Adrenal gland (tissue), 12 donors: ENCODE measurements around the gene WFDC9. TPM values are rescaled to one million over a fixed set of nuclear protein-coding genes. Genes with fewer than 3 reads are reported as not detected.
"Not testable (repeated sequence)": the region's sequence is repeated elsewhere in the genome, so short reads cannot be mapped to it uniquely, and the experiment has no call there.

Experiments used
- DNase-seq, 7 donors: peaks; one replicate each; pipeline ENCODE4 v3.0.0-alpha.2; 2019 to 2020
- H3K27ac ChIP-seq, 5 donors: fragments of 200-600 bp; sonication (generic) in 4 of 5; 1 replicate in 3 of 5; 2 replicates in 2 of 5; pipeline versions ENCODE4 v1.5.1 to v1.8.0; 2016 to 2020; ENCODE audit warnings: mild to moderate bottlenecking in 1 of 5
- H3K27me3 ChIP-seq: fragments of 200-600 bp; 2 replicates; pipeline ENCODE4 v1.8.0; 2021
- H3K36me3 ChIP-seq, 2 donors: fragments of 200-600 bp; replicated peaks in 1 of 2; 1 replicate in 1 of 2; 2 replicates in 1 of 2; pipeline versions ENCODE4 v1.5.1 to v1.8.0; 2018 to 2022
- H3K4me1 ChIP-seq, 2 donors: fragments of 200-600 bp; replicated peaks in 1 of 2; 1 replicate in 1 of 2; 2 replicates in 1 of 2; pipeline versions ENCODE4 v1.5.1 to v1.8.0; 2018 to 2021
- H3K4me3 ChIP-seq, 4 donors: fragments of 200-600 bp; sonication (generic) in 3 of 4; one replicate each; pipeline ENCODE4 v1.5.1; 2016 to 2018
- H3K9me3 ChIP-seq, 3 donors: fragments of 200-600 bp; sonication (generic) in 1 of 3; replicated peaks in 1 of 3; 1 replicate in 2 of 3; 2 replicates in 1 of 3; pipeline versions ENCODE4 v1.5.1 to v1.8.0; 2016 to 2021
- CTCF ChIP-seq, 6 experiments: fragments of 450-650 bp in 4 of 6; fragments of 200-600 bp in 2 of 6; sonication (generic) in 1 of 6; IDR thresholded peaks; 1 replicate in 5 of 6; 2 replicates in 1 of 6; pipeline versions ENCODE4 v1.5.1 to v1.8.0; 2016 to 2021; ENCODE audit warnings: antibody characterized with exemption in 6 of 6, mild to moderate bottlenecking in 2 of 6, moderate library complexity in 1 of 6
- POLR2A ChIP-seq, 2 donors: fragments of 450-650 bp; IDR thresholded peaks; one replicate each; pipeline ENCODE4 v1.6.1; 2017; ENCODE audit warnings: antibody characterized with exemption in 2 of 2, mild to moderate bottlenecking in 2 of 2, moderate library complexity in 1 of 2
- WGBS, 4 donors: extraction: QIAGEN DNeasy Blood & Tissue Kit in 2 of 4; methylation state at CpG; one replicate each; pipeline versions ENCODE4 v1.1.5 to v1.1.7; 2013 to 2017; 5-methylcytosine and 5-hydroxymethylcytosine counted together
- intact Hi-C, 2 donors: fragments of 100-400 bp; cut with DNase I; formaldehyde crosslinking; loops; one replicate each; pipeline versions ENCODE4 v1.14.1 to v1.15.0; 2022 to 2023
- polyA plus RNA-seq, 3 donors: library from polyadenylated mRNA; stranded (reverse); fragments of 200-250 nt in 2 of 3; fragments of 350-450 nt in 1 of 3; fragmentation: Illumina TruSeq in 1 of 3; extraction: RNeasy Lipid Tissue Mini Kit (QIAGEN cat#74804) in 1 of 3; gene quantifications; one replicate each; pipeline ENCODE4 v1.2.3, GENCODE V29; 2013 to 2014
- small RNA-seq, 2 donors: library from RNA; depleted of rRNA; stranded (forward); fragments of <200 nt; gene quantifications; one replicate each; pipeline ENCODE3, GENCODE V24; 2016
- total RNA-seq, 9 donors: library from RNA; depleted of rRNA in 4 of 9; stranded (reverse); fragments of >200 nt in 4 of 9; fragments of 120-200 nt in 1 of 9; fragmentation: NEBNext Ultra II Directional in 1 of 9; extraction: Animal tissue kit (Norgen Biotek cat#: 25700) in 1 of 9; gene quantifications; one replicate each; pipeline versions ENCODE4 v1.1.0 to v1.2.4, GENCODE V29; 2013 to 2023
- donor health status: healthy with polysubstance abuse.
- donor health status: Bipolar disorder and iron deficiency.
- donor health status: DM: yes; HTN: yes; CAD: no.
- donor health status: DM: no; HTN: no; CAD: no.
- donor health status: DM: no; HTN: no; CAD: no.
- donor health status: DM: yes; HTN: yes; CAD: no.

Gene WFDC9
- total and polyA plus RNA-seq, 12 donors = not detected

DNA sequence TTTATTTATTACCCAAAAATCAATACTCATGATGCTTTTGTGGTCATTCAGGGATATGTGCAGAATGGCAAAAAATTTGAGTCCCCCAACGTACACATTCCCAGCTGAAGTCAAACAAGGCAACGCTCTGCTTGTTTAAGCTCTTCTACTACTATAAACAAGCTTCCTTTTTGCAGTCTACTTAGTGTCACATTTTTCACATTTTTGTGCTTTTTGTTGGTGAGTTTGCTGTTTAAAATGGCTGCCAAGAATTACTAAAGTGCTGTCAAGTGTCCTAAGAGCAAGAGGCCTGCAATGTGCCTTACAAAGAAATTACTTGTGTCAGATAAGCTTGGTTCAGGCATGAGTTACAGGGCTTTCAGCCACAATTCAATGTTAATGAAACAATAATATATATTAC, 54.1 kb downstream of the WFDC9 start:
- TF ChIP-seq CTCF (IDR thresholded peaks at IDR 0.05) (no peak), POLR2A (IDR thresholded peaks at IDR 0.05) (no peak)
- no peaks in the 10 kb centered on the region for H3K36me3 ChIP-seq
- H3K27me3 ChIP-seq = no peaks in the 10 kb centered on the region
- no peak overlapping the region for H3K27ac ChIP-seq
- DNase-seq = no peak
- 55 to 70% (median 60%) methylated on average over 2 of the region's 2 CpGs for WGBS, 4 donors
- no peak overlapping the region for H3K4me3 ChIP-seq
- intact Hi-C loops = no loop called here
- no peaks in the 10 kb centered on the region for H3K9me3 ChIP-seq
- no peaks in the 10 kb centered on the region for H3K4me1 ChIP-seq

DNA sequence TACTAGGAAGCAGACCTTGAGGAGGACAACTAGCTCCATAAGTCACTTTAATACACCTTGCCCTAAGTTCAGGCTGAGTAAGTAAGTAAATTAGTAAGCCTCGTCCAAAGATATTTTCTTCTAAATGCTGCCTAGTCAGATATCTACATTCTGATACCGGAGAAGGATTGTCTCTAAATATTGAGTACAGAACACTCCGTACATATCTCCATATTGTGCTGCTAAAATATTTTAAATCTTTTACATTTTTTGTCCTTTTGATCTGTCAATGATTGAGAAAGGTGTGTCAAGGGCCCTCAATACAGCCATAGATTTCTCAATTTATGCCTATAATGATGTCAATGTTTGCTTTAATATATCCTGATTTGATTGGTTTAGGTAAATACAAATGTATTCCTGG, 55.2 kb downstream of the WFDC9 start:
- H3K9me3 ChIP-seq = no peaks in the 10 kb centered on the region
- no peaks in the 10 kb centered on the region for H3K4me1 ChIP-seq
- H3K4me3 ChIP-seq = no peak overlapping the region
- 76 to 87% (median 80%) methylated on average over 3 of the region's 3 CpGs for WGBS, 4 donors
- H3K27me3 ChIP-seq = no peaks in the 10 kb centered on the region
- intact Hi-C loops = no loop called here
- no peak for TF ChIP-seq POLR2A (IDR thresholded peaks at IDR 0.05)
- no peak for TF ChIP-seq CTCF (IDR thresholded peaks at IDR 0.05)
- H3K36me3 ChIP-seq = no peaks in the 10 kb centered on the region
- DNase-seq = no peak
- H3K27ac ChIP-seq = no peak overlapping the region

DNA sequence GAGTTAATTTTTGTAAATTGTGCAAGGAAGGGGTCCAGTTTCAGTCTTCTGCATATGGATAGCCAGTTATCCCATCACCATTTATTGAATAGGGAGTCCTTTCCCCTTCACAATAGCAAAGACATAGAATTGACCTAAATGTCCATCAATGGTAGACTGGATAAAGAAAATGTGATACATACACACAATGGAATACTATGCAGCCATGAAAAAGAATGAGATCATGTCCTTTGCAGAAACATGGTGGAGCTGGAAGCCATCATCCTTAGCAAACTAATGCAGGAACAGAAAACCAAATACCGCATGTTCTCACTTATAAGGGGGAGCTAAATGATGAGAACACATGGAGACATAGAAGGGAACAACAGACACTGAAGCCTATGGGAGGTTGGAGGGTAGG, 61.4 kb downstream of the WFDC9 start:
- H3K27me3 ChIP-seq, H3K36me3 ChIP-seq, DNase-seq, H3K4me3 ChIP-seq, H3K27ac ChIP-seq, intact Hi-C loops, H3K4me1 ChIP-seq, H3K9me3 ChIP-seq: not testable (repeated sequence)
- 59 to 77% (median 68%) methylated on average over 1 of the region's 1 CpG for WGBS, 4 donors

DNA sequence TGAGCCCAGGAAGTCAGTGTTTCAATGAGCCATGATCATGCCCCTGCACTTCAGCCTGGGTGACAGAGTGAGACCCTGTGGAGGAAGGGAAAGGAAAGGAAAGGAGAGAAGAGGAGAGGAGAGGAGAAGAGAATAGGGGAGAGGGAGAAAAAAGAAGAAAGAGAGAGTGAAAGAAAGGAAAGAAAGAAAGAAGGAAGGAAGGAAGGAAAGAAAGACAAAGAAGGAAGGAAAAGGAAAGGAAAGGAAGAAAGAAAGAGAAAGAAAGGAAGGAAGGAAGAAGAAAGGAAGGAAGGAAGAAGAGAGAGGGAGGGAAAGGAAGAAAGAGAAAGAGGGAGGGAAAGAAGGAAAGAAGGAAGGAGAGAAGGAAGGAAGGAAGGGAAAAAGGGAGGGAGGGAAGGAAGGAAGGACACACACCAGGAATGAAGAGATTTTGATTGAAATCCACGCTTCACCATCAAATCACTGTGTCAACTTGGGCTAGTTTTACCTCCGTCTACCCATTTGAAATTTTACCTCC, 66.3 kb downstream of the WFDC9 start:
- H3K4me1 ChIP-seq = no peaks in the 10 kb centered on the region
- peaks cover 13% of the 10 kb centered on the region for H3K27me3 ChIP-seq
- no peak overlapping the region for H3K27ac ChIP-seq
- no peaks in the 10 kb centered on the region for H3K36me3 ChIP-seq
- H3K4me3 ChIP-seq = no peak overlapping the region
- TF ChIP-seq POLR2A (IDR thresholded peaks at IDR 0.05) (no peak), CTCF (IDR thresholded peaks at IDR 0.05) (no peak)
- intact Hi-C loops = no loop called here
- no peaks in the 10 kb centered on the region for H3K9me3 ChIP-seq
- DNase-seq = no peak
- WGBS, 4 donors = 75 to 86% (median 80%) methylated on average over 2 of the region's 2 CpGs

Small RNA genes within 50 kb of the gene (small RNA-seq; reads per million reads assigned to genes)
- gene RNA5SP485 = 0 reads per million in 2 donors

Other genes starting within 250 kb of the WFDC9 start
- gene DBNDD2, start 223.0 kb downstream of the WFDC9 start, total RNA-seq = 10 to 100 TPM in 8 of 9 donors, 1 to 10 TPM in 1; 2.1 to 71.1 (median 29.5) TPM
- gene DBNDD2, start 223.0 kb downstream of the WFDC9 start, polyA plus RNA-seq = 10 to 100 TPM; 21.6 to 52.1 (median 34.8) TPM
- gene PIGT, start 215.1 kb downstream of the WFDC9 start, total RNA-seq = 100 to 1,000 TPM in 6 of 9 donors, 10 to 100 TPM in 3; 76.0 to 202 (median 117) TPM
- gene PIGT, start 215.1 kb downstream of the WFDC9 start, polyA plus RNA-seq = 100 to 1,000 TPM in 1 of 3 donors, 10 to 100 TPM in 2; 45.2 to 121 (median 99.7) TPM
- gene WFDC2, start 161.5 kb downstream of the WFDC9 start, total RNA-seq = under 1 TPM in 2 of 9 donors, not detected in 7; 0.33 to 0.42 TPM
- 1 to 10 TPM in 2 of 3 donors, under 1 TPM in 1; 0.37 to 1.9 (median 1.6) TPM for gene WFDC2, start 161.5 kb downstream of the WFDC9 start, polyA plus RNA-seq
- not detected for gene SPINT3, start 115.7 kb downstream of the WFDC9 start, total RNA-seq
- not detected for gene SPINT3, start 115.7 kb downstream of the WFDC9 start, polyA plus RNA-seq
- not detected for gene WFDC6, start 91.8 kb downstream of the WFDC9 start, total RNA-seq
- not detected for gene WFDC6, start 91.8 kb downstream of the WFDC9 start, polyA plus RNA-seq
- not detected for gene EPPIN, start 83.9 kb downstream of the WFDC9 start, total RNA-seq
- not detected for gene EPPIN, start 83.9 kb downstream of the WFDC9 start, polyA plus RNA-seq
- gene WFDC8, start 52.0 kb downstream of the WFDC9 start, total RNA-seq = not detected
- not detected for gene WFDC8, start 52.0 kb downstream of the WFDC9 start, polyA plus RNA-seq
- not detected for gene WFDC10A, start 1.5 kb downstream of the WFDC9 start, total RNA-seq
- not detected for gene WFDC10A, start 1.5 kb downstream of the WFDC9 start, polyA plus RNA-seq
- not detected for gene WFDC11, start 39.0 kb upstream of the WFDC9 start, total RNA-seq
- not detected for gene WFDC11, start 39.0 kb upstream of the WFDC9 start, polyA plus RNA-seq
- gene WFDC13, start 70.8 kb upstream of the WFDC9 start, total RNA-seq = not detected
- not detected for gene WFDC13, start 70.8 kb upstream of the WFDC9 start, polyA plus RNA-seq
- gene WFDC10B, start 73.7 kb upstream of the WFDC9 start, total RNA-seq = not detected
- not detected for gene WFDC10B, start 73.7 kb upstream of the WFDC9 start, polyA plus RNA-seq
- gene SPINT4, start 91.1 kb upstream of the WFDC9 start, total RNA-seq = not detected
- gene SPINT4, start 91.1 kb upstream of the WFDC9 start, polyA plus RNA-seq = not detected
- 1 to 10 TPM in 2 of 9 donors, under 1 TPM in 1, not detected in 6; 0.22 to 1.9 (median 1.8) TPM for gene WFDC3, start 160.6 kb upstream of the WFDC9 start, total RNA-seq
- gene WFDC3, start 160.6 kb upstream of the WFDC9 start, polyA plus RNA-seq = 1 to 10 TPM in 2 of 3 donors, not detected in 1; 1.3 to 3.1 TPM
- 10 to 100 TPM; 12.1 to 31.4 (median 27.3) TPM for gene DNTTIP1, start 160.7 kb upstream of the WFDC9 start, total RNA-seq
- 10 to 100 TPM; 34.5 to 49.4 (median 38.4) TPM for gene DNTTIP1, start 160.7 kb upstream of the WFDC9 start, polyA plus RNA-seq
- 10 to 100 TPM in 1 of 9 donors, 1 to 10 TPM in 7, under 1 TPM in 1; 0.79 to 43.3 (median 2.2) TPM for gene UBE2C, start 181.4 kb upstream of the WFDC9 start, total RNA-seq
- 1 to 10 TPM; 3.8 to 4.9 (median 4.7) TPM for gene UBE2C, start 181.4 kb upstream of the WFDC9 start, polyA plus RNA-seq
- gene TNNC2, start 196.0 kb upstream of the WFDC9 start, total RNA-seq = 1 to 10 TPM in 7 of 9 donors, not detected in 2; 1.4 to 8.4 (median 2.8) TPM
- 10 to 100 TPM in 1 of 3 donors, 1 to 10 TPM in 2; 4.3 to 16.9 (median 8.2) TPM for gene TNNC2, start 196.0 kb upstream of the WFDC9 start, polyA plus RNA-seq
- gene SNX21, start 202.5 kb upstream of the WFDC9 start, total RNA-seq = 100 to 1,000 TPM in 3 of 9 donors, 10 to 100 TPM in 6; 61.6 to 183 (median 97.5) TPM
- 10 to 100 TPM; 35.1 to 66.3 (median 43.9) TPM for gene SNX21, start 202.5 kb upstream of the WFDC9 start, polyA plus RNA-seq
- gene ACOT8, start 226.1 kb upstream of the WFDC9 start, total RNA-seq = 100 to 1,000 TPM in 1 of 9 donors, 10 to 100 TPM in 8; 34.6 to 134 (median 74.5) TPM
- gene ACOT8, start 226.1 kb upstream of the WFDC9 start, polyA plus RNA-seq = 10 to 100 TPM; 33.7 to 78.8 (median 49.3) TPM
- 10 to 100 TPM in 1 of 9 donors, 1 to 10 TPM in 8; 3.7 to 19.5 (median 6.4) TPM for gene ZSWIM3, start 226.3 kb upstream of the WFDC9 start, total RNA-seq
- 1 to 10 TPM; 2.9 to 4.2 (median 3.1) TPM for gene ZSWIM3, start 226.3 kb upstream of the WFDC9 start, polyA plus RNA-seq
- gene ZSWIM1, start 249.9 kb upstream of the WFDC9 start, total RNA-seq = 10 to 100 TPM; 15.9 to 22.1 (median 18.6) TPM
- gene ZSWIM1, start 249.9 kb upstream of the WFDC9 start, polyA plus RNA-seq = 10 to 100 TPM in 1 of 3 donors, 1 to 10 TPM in 2; 4.2 to 19.2 (median 5.6) TPM